Activated T-helper 9 cell treated with anti-CD3 and anti-CD28 coated beads, Interleukin-2, amount 50 U/mL, for 16 hours (primary cell): ENCODE data around the gene LYRM1.
"Not testable (repeated sequence)": the region's sequence is repeated elsewhere in the genome, so short reads cannot be mapped to it uniquely, and the experiment has no call there.

Experiments
- DNase-seq: peaks from one replicate; pipeline ENCODE4 v3.0.0-alpha.2; 2020; ENCODE audit warnings: low read depth

The LYRM1 gene, protein sequence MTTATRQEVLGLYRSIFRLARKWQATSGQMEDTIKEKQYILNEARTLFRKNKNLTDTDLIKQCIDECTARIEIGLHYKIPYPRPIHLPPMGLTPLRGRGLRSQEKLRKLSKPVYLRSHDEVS

GRCh38 chr16:20900299-20901067 is at the start of gene LYRM1, which contains the start of gene DCUN1D3:
Gene LYRM1, plus strand, starts transcription at chr16:20900771. Its CDS starts 14,785 bp downstream, at chr16:20915556.
Gene DCUN1D3, minus strand, starts transcription at chr16:20900358. Its CDS starts 37,820 bp downstream, at chr16:20862538.
- DNase-seq, result peak; percentile 83

- DNase-seq, result no peak
These were observed 49.6 kb upstream of the LYRM1 start for GRCh38 chr16:20850981-20851380.

GRCh38 chr16:20851601-20852000 is 49.0 kb upstream of the LYRM1 start:
- no peak for DNase-seq

GRCh38 chr16:20853143-20853542 is 47.4 kb upstream of the LYRM1 start:
- DNase-seq, result no peak

DNA sequence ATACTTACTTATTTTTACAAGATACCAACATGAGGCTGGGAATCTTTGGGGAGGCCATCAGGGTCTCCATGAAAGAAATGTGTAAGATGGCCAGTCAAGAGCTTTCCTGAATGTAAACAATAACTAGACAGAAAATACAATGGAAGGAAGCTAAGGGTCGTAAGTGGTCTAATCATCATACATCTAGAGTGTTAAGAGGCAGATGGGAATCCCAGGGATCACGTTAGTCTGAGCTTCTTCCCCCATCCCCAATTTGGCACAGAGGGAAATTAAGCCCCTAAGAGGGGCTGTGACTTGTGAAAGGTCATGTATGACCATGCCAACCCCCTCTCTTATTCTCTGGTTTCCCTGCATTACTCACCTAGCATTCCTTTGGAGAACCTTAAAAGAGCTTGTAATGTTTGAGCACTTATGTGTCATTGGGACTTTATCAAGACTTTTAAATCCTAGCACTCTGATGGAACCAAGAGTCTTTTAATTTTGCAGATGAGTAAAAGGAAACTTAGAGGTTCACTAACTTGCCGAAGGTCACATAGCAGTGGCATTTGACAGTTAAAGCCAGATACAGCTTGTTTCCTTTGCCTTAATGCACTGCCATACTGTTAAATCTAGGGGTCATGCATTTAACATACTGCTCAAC is 46.5 kb upstream of the LYRM1 start:
- DNase-seq, result no peak

- DNase-seq, result no peak
These were observed 45.6 kb upstream of the LYRM1 start for GRCh38 chr16:20854963-20855362.

GRCh38 chr16:20857281-20857680 is 43.3 kb upstream of the LYRM1 start:
- DNase-seq, result no peak

GRCh38 chr16:20859229-20859628 is 41.3 kb upstream of the LYRM1 start:
- no peak for DNase-seq

DNA sequence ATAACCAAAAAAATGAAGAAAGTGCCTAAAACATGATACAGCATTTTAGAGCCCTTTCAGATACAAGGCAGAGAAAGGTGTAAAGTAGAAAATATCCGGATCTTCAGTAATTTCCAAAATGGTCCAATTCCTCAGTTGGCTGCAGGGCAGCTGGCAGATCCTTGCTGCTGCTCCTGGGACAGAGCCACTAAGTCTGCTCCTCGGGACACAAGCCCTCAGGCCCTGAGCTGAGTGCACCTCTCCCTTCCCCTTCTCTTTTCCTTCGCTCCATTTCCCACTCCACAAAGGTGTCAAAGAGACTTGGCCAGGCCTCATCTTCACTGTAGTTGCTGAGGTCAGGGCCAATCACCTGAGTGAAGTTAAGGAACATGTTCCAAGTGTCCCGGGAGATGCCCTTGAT is 40.9 kb upstream of the LYRM1 start:
- no peak for DNase-seq

GRCh38 chr16:20860361-20860760 is 40.2 kb upstream of the LYRM1 start:
- DNase-seq, result no peak

GRCh38 chr16:20860995-20861394 is 39.6 kb upstream of the LYRM1 start:
- not testable (repeated sequence) for DNase-seq

DNA sequence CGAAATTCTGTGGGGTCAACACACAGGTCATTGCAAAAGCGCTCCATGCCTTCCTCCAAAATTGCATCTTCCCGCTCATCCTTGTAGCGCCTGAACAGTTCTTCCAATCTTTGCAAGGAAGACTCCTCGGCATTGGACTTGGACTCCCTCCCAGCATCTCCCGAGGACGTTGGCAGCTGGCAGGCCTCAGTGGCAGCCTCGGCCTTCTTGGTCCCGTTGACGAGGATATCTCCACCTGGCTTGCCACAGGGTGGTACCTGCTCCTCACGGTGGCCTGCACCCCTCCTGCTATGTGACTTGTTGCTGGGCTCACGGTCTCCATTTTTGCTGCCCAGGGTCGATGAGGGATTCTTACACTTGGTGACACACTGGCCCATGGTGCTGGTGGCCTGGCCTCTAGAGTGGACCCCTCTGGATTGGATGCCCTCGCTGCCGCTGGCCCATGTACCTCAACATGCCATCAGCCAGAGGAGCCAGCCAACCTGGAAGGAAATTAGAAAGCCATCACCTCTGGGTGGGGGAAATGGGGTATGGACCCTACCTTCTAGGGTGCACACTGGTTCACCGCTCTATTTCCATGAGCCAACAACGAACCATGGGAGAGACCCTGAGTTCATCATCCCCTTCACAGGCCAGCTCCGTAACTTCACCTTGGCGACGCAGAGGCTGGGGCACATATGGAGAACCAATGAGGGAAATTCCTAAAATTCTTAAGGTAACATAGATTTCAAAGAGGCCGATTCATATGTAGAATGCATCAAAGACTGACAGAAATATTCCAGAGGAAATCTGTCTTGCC is 38.2 kb upstream of the LYRM1 start:
- DNase-seq, result no peak

GRCh38 chr16:20864376-20864775 is 36.2 kb upstream of the LYRM1 start:
- DNase-seq, result not testable (repeated sequence)

GRCh38 chr16:20865420-20866131 is 35.0 kb upstream of the LYRM1 start:
- DNase-seq, result no peak

GRCh38 chr16:20866145-20866772 is 34.3 kb upstream of the LYRM1 start:
- DNase-seq, result no peak

DNA sequence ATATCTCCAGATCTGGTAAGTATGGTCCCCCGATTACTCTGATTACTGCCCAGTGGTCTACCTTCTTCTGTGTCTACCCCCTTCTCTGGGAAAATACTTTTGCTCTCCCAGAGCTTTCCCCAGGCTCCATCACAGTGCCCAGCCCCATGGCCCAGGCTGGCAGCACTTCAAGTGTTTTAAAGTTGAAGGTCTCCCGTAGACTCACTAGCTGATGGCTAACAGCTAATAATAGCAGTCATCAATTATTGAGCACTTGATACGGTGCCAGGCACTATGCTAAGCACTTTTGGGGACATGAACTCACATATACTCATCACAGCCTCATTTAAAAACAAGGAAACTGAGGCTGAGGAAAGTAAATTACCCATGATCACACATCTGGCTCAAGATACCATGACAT is 33.8 kb upstream of the LYRM1 start:
- no peak for DNase-seq

GRCh38 chr16:20867585-20867984 is 33.0 kb upstream of the LYRM1 start:
- no peak for DNase-seq

DNA sequence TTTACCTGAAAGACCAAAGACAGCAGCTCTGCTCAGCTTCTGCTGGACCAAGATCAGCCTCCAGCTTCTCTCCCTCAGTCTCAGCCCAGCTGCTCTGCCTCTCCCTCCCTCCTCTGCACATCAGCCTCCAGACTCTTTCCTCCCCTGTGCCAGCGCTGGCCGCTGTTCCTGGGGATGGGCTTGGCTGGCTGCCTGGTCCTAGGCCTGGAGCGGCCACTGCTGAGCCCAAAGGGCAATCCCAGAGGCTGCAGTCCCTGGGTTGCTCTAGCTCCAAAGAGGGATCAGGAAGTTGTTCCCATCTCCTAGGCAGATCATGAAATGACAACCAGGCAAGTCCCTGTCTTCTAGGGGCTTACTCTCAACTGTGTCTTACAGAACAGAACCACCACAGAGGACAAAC is 31.7 kb upstream of the LYRM1 start:
- DNase-seq, result no peak

DNA sequence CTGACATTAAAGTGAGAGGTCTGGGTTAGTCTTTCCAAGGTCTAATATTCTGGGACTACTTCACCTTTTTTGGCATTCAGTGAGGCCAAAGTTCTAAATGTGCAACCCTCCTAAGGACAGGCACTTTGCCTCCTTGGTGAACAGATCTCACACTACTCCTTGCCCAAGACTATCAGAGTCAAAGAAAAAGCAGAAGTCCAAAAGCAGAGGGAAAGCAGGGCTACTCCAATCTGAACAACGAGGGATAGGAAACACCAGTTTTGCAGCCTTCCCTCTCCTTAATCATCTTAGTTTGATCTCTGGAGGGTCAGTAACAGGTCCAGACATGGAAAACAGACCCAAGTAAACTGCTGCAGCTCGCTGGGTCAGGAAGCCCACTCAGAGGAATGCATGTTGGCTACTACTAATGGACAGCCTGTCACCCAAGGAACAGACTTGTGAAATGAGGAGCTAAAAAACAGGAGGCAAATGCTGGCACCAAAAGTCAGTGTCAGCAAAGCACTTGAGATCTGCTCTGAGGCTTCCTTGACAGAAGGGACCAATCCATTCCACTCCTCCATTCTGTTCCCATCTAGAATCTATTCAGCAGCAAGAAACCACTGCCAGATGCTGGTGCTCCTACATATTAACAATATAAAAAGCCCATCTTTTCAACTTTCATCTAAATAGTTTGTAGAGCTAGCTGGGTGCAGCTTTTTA is 30.3 kb upstream of the LYRM1 start:
- DNase-seq, result no peak

DNA sequence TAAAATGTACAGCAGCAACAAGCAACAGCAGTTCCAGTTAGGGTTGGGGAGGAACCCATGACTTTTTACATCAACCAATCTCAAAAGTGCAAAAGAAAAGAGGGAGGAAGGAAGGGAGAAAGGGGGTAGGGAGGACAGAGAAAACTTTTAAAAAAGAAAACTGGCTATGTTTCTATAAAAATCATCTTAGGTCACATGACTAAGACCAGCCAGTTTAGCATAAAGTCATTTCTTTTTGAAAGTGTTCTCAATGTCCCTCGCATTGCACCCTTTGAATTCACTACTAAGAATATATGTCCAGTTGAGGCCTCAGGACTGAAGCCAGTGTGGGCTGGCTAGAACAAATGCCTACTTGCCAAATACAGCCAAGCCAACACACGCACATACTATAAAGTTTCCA is 29.3 kb upstream of the LYRM1 start:
- no peak for DNase-seq
